Measurements from ENCODE around the gene SECTM1. TPM values are rescaled to one million over a fixed set of nuclear protein-coding genes. Genes with fewer than 3 reads are reported as not detected.
A peak's percentile ranks its signal among the peaks of the same experiment; 100 is the strongest.

Gene SECTM1
- total RNA-seq, 1 experiment from 2014 or later = 3.2 TPM

DNA sequence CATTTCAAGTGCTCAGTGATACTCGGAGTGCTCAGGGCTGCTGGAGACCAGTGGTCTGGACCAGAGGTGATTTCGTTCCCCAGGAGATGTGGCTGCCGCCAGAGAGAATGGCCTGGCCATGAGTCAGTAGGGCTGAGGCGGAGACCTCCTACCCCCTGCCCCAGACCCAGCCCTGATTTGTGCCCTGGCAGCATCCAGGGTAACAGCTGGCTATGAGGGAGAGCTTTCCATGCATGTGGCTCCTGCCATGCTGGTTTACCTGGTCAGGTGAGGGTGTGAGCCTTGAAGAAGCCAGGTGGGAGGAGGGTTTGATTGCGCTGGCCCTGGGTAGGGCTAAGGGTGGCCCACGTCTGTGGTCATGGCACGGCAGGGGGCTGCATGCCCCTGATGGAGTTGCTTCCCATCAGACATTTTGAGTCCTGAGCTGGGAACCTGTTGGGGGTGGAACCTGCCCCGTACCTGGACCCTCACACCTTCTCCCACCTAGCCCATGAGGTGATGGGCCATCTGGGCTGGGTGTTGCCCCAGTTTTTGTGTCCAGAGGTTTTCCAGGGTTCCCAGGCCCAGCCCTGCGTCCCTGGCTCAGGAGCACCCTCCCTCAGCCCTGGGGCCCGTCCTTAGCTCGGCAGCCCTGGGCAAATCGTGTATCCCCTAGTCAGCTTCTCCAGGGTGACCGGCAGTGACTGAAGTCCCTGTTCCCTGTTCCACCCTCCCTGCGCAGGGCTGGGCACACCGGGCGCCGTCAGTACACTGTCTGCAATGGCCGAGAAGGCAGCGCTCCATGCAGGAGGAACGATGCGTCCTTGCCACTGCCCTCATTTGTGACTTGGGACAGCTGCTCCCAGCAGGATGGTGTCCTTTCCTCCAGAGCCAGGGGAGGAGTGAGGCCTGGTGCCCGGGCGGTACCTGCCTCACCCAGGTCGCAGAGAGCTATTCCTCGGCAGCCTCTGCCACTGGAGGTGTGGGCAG is 51.0 kb downstream of the SECTM1 start:
- DNase-seq (ENCODE audit: low spot score) = peak; percentile 26

DNA sequence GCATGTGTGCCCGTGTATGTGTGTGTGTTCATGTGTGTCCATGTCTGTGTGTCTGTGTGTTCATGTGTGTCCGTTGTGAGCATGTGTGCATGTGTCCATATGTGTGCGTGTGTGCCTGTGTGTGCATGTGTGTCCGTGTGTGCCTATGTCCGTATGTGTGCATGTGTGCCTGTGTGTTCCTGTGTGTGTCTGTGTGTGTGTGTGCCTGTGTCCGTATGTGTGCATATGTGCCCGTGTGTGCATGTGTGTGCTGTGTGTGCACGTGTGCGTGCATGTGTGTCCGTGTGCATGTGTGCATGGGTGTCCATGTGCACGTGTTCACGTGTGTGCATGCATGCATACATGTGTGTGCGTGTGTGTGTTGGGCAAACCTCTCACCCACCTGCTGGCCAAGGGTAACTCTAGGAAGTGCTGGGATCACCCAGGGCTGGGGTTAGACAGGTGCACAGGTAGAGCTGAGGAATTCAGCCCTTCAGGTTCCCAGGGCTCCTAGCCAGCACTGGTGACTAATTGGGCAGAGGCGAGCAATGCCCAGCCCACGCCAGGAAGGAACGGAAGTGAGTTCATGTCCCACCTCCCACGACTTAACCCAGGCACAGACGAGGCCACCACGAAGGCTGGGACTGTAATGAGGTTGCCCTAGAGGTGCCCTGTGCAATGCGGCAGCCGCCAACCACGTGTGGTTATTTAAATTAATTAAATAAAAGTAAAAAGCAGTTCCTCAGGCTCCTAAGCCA is 51.9 kb downstream of the SECTM1 start:
- peak; percentile 88 for DNase-seq (ENCODE audit: low spot score)

DNA sequence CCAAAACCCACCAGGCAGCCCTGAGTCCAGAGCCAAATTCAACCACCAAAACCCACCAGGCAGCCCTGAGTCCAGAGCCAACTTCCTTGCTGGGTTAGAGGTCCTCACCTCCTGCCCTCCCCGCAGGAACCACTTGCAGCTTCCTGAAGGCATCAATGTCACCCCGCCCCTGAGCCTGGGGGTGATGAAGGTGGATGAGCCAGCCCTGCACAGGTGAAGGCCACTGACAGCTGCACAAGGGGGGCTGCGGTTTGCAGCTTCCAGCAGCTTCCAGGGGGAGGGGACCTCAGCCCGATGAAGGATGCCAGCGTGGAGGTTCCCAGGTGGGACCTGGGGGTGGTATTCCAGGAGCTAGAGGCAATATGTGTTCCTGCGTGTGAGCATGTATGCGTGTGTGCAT is 52.5 kb downstream of the SECTM1 start:
- no peak for DNase-seq (ENCODE audit: low spot score)

DNA sequence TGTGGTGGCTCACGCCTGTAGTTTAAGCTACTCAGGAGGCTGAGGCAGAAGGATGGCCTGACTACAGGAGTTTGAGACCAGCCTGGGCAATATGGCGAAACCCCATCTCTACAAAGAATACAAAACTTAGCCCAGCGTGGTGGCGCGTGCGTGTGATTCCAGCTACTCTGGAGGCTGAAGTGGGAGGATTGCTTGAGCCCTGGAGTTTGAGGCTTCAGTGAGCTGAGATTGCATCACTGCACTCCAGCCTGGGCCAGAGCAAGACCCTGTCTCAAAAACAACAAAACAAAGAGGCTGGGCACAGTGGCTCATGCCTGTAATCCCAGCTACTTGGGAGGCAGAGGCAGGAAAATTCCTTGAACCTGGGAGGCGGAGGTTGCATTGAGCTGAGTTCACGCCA is 53.0 kb downstream of the SECTM1 start:
- DNase-seq (ENCODE audit: low spot score) = no peak

DNA sequence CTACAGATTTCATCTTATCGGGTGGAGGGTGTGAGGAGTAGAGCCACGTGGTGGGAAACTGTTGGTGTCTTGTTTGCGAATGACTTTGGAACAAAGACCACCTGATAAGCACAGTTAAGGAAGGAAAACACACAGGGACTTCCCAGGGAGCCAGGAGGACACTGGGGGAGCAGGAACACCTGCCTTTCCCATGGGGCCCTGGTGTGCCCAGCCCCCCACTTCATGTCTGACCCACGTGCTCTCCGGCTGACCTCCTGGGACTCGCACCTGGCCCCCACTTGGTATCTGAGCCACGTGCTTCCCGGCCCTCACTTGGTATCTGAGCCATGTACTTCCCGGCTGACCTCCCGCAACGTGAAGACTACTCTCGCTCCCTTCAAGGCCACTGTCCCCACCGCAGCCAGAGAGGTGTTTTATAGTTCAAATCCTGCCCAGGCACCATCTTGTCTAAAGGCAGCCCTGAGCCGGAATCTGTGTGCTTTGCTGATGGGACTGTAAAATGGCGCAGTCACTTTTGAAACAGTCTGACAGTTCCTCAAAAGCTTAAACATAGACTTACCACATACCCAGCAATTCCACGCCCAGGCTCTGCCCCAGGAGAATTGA is 54.7 kb downstream of the SECTM1 start:
- DNase-seq (ENCODE audit: low spot score) = no peak

DNA sequence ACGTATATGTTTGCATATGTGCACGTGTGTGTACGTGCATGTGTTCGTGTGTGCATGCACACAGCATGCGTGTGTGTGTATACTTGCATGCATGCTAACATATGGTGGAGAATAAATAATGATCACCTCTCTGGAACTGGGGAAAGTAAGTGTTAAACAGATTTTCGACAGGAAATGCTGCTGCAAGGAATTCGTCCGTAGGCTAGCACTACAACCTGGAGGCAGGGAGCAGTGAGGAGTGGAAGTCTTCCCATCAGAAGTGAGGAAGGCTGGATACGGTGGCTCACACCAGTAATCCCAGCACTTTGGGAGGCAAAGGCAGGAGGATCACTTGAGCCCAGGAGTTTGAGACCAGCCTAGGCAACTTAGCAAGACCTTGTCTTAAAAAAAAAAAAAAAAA is 55.3 kb downstream of the SECTM1 start:
- no peak for DNase-seq (ENCODE audit: low spot score)

DNA sequence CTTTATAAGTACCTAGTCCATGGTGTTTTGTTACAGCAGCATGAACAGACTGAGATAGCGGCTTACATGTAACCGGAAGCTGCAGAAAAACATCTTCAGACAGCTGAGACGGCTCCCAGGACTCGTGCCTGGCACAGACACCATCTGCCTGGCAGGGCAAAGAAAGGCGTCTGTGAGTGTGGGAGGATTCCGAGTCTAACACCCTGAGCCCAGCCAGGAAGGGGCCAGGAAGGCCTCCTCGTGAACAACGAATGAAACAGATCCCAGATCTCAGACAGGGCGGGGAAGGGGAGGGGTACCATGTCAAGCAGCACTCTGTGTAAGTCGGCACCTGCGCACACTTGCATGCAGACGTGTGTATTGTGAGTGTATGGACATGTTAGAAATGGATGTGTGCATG is 55.7 kb downstream of the SECTM1 start:
- DNase-seq (ENCODE audit: low spot score) = no peak

DNA sequence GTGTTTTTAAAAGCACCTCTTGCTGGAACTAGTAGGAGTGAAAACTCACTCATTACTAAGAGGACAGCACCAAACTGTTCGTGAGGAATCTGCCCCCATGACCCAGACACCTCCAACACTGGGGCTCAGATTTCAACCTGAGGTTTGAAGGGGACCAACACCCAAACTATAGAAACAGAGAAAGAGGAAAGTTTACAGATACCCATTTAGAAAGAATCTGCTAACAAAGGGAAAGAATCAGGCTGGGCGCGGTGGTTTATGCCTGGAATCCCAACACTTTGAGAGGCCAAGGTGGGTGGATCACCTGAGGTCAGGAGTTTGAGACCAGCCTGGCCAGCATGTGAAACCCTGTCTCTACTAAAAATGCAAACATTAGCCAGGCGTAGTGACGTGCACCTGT is 56.6 kb downstream of the SECTM1 start:
- DNase-seq (ENCODE audit: low spot score) = no peak

DNA sequence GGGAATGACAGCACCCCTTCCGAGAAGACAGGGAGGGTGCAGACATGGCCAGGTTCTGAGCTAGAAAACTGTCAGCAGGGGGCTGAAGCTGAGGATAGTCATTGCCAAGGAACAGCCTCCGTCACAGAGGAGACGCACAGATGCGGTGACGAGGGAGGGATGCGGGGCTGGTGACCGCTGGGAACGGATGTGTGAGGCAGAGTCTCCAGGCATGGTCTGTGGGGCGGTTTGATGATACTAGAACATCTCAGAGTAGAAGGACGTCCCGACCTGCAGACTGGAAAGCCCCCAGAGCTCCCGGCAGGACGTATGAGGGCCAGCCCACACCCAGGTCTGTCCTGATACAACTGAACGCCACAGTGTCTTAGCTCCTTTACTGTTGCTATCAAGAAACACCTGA is 58.2 kb downstream of the SECTM1 start:
- no peak for DNase-seq (ENCODE audit: low spot score)

DNA sequence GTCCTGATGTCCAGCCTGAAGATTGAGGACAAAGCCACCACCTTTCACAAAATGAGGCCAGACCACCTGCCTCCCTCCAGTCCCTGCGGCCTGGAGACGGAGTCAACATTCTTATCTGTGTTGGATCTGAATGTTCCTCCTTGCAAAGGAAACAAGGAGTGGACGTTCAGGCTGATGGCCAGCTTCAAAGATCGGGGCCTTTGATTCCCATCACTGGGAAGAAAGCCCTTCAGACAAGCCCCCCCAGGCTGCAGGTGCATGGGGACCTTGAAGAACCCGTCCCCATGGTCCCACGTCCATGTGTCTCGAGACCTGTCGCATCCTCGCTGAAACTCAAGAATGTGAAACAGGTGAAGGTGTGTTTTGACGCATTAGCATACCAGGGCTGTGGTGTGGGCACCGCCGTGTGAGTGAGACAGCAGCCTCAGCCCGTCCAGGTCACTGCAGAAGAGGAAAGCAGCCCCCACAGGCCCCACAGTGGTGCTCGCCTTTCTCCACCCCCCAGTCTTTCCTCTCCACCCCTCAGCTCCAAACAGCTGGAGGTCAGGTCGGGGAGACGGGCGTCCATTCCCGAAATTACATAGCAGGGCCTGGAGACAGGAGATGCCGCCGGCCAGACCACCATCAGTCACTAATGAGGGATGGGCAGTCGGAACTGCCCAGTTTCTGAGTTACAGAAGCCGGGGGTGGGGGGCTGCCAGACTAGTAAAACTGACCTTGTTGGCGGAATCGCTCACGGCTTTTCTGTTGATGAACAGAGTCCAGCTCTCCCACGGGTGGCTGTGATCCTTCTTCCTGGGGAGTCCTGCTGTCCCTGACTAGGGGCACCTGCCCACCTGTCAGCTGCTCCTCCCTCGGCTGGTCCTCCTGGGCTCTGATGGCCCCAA is 59.2 kb downstream of the SECTM1 start:
- DNase-seq (ENCODE audit: low spot score) = no peak

DNA sequence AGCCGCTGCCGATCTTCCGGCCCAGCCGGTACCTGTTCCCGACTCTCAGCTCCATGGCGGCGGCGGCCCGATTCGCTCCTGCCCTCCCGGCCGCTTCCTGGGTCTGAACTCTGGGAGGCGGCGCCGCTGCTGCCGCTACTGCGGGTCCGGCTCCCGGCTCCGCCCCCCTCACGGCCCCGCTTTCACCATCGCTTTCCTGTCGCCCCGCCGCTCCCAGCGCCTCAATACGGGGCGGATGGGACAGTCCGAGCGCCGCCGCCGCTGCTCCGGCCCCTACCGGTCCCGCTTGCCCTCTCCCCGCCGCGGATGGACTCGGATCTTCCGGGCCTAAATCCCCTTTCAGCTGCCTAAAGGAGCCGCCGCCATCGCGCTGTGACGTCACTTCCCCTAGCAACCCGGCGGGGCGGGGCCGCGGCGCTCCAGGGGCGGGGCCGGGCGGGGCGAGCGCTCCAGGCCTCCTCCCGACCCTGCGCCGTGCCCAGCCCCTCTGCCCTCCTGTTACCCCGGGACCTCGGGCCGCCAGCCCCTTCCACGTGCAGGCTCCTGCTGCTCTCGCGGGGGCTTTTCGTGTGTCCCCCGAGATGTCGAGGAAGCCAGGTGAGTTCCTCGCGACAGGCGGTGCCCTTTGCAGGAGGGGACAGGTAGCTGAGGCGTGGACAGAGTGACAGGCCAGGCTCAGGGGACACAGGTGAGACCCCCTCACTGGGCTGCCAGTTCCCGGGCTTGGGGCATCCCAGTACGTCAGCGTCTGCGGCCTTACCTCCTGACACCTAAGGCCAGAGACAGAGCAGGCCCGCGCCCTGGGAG is 60.0 kb downstream of the SECTM1 start, which contains the start of gene CSNK1D:
CSNK1D (minus strand) TSS at position 374 of the 807 bp plus-strand sequence; CDS start at position 55, 319 bp downstream.
- DNase-seq (ENCODE audit: low spot score) = peak; percentile 88

DNA sequence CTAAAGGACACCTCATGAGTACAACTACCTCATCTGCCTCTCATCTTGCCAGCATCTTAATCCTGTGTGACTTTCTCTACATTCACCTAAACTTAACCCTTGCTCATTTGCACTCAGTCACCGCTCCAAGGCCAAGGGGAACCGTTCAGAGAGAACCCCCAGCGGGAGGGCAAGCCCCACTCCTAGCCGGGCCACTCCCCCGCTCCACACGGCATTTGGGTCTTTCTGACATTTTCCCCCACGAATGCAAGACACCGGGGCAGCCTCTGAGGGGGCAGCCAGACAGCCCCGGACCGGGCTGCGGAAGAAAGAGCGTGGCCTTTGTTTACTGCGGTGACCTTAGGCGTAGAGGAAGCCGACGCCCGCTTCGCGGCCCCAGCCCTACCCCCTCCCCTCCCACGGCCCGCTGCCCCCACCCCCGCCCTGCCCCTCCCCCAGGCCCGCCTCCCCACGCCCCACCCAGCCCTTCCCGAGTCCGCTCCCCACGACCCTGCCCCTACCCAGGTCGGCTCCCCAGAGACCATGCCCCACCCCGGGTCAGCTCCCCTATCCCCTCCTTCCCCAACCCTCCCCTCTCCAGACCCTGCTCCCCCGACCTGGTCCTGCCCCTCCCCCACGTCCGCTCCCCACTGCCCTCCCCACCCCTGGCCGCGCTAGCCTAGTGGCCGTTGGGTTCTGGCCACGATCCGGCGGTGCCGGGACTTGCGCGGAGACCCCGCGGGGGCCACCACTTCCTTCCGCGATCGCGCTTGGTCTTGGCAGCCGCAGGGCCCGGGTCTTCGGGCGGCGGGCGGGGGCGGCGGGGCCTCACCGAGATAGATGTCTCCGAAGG is 60.9 kb downstream of the SECTM1 start:
- no peak for DNase-seq (ENCODE audit: low spot score)

DNA sequence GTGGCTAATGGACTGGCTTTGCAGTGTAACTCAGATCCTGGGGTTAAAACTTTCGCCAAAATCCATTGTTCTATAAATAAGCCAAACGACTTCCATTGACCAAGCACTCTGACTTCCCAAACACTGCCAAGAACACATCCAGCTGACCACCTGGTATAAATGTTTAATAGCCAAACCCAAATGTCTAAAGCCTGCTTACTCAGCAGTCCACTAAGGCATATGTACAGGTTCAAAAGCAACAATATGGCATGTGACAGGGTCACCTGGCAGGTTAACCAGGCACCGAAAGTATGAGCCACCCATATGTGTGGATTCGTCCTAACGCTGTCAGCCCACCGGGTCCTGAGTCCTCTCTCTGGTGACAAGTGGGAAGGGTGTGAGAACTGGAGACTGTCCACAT is 62.2 kb downstream of the SECTM1 start:
- no peak for DNase-seq (ENCODE audit: low spot score)

Other genes with a start within 250 kb of the SECTM1 start
- gene FASN, start 235.5 kb downstream of the SECTM1 start, total RNA-seq (2014; rRNA removed; shearing (Covaris generic)) = 477 and 592 TPM in 2 replicates
- 47.6 and 48.2 TPM in 2 replicates for gene CCDC57, start 120.9 kb downstream of the SECTM1 start, total RNA-seq (2014; rRNA removed; shearing (Covaris generic))
- 132 and 156 TPM in 2 replicates for gene SLC16A3, start 104.7 kb downstream of the SECTM1 start, total RNA-seq (2014; rRNA removed; shearing (Covaris generic))
- gene CSNK1D, start 60.1 kb downstream of the SECTM1 start, total RNA-seq (2014; rRNA removed; shearing (Covaris generic)) = 47.8 and 60.4 TPM in 2 replicates
- not detected in 2 replicates for gene CD7, start 16.2 kb downstream of the SECTM1 start, total RNA-seq (2014; rRNA removed; shearing (Covaris generic))
- gene TEX19, start 25.5 kb upstream of the SECTM1 start, total RNA-seq (2014; rRNA removed; shearing (Covaris generic)) = 0.10 and 1.1 TPM in 2 replicates
- gene UTS2R, start 38.0 kb upstream of the SECTM1 start, total RNA-seq (2014; rRNA removed; shearing (Covaris generic)) = not detected in 2 replicates
- 25.8 and 28.4 TPM in 2 replicates for gene HEXD, start 84.6 kb upstream of the SECTM1 start, total RNA-seq (2014; rRNA removed; shearing (Covaris generic))
- gene OGFOD3, start 84.8 kb upstream of the SECTM1 start, total RNA-seq (2014; rRNA removed; shearing (Covaris generic)) = 42.0 and 51.4 TPM in 2 replicates
- gene CYBC1, start 117.0 kb upstream of the SECTM1 start, total RNA-seq (2014; rRNA removed; shearing (Covaris generic)) = 72.3 and 89.5 TPM in 2 replicates
- 30.5 and 35.0 TPM in 2 replicates for gene NARF, start 125.0 kb upstream of the SECTM1 start, total RNA-seq (2014; rRNA removed; shearing (Covaris generic))
- gene FOXK2, start 186.0 kb upstream of the SECTM1 start, total RNA-seq (2014; rRNA removed; shearing (Covaris generic)) = 52.8 and 58.1 TPM in 2 replicates

Data from HT-29 (cell line).